Heart left ventricle (tissue), 13 donors: ENCODE data around the gene TBC1D22B.

Experiments used
- POLR2A ChIP-seq, 2 donors: fragments of 450-650 bp; IDR thresholded peaks; one replicate each; pipeline ENCODE4 v1.6.1; 2017; ENCODE audit warnings: antibody characterized with exemption in 2 of 2, mild to moderate bottlenecking in 2 of 2, moderate library complexity in 2 of 2
- TF ChIP-seq, protein P1 (sequence below), 12 donors: fragments of 200-600 bp; sonication (generic) in 4 of 12; IDR thresholded peaks; one replicate each; pipeline versions ENCODE4 v1.5.0 to v1.8.0; 2018 to 2022; ENCODE audit warnings: antibody characterized with exemption in 12 of 12, mild to moderate bottlenecking in 5 of 12
- donor health status: ischemic (EF 13 %, LVEDD 7.1; RV severe dilation, severe dysfunction).
- donor health status: DM: no; HTN: yes; CAD: no.
- donor health status: DM: no; HTN: no; CAD: no.
- donor health status: ischemic (EF 25% LVEDD 6.9; RV normal size, moderate dysfunction).
- donor health status: ischemic (EF 25% LVEDD 5.7; RV mildly dilated, moderate dysfunction).
- donor health status: ischemic (EF 35%, LVEDD 5.7; RV mildly dilated, moderate dysfunction).
- donor health status: nonischemic (EF 11% LVEDD 7.7; RV severe dilation, severe dysfunction).
- donor health status: DM: yes; HTN: yes; CAD: no.
- donor health status: PGD.
- donor health status: ischemic (EF 29% LVEDD 5.4; RV normal size, mild dysfunction).
- donor health status: nonischemic (EF 23%, LVEDD 6.1; RV moderate dilation, normal function).

DNA sequence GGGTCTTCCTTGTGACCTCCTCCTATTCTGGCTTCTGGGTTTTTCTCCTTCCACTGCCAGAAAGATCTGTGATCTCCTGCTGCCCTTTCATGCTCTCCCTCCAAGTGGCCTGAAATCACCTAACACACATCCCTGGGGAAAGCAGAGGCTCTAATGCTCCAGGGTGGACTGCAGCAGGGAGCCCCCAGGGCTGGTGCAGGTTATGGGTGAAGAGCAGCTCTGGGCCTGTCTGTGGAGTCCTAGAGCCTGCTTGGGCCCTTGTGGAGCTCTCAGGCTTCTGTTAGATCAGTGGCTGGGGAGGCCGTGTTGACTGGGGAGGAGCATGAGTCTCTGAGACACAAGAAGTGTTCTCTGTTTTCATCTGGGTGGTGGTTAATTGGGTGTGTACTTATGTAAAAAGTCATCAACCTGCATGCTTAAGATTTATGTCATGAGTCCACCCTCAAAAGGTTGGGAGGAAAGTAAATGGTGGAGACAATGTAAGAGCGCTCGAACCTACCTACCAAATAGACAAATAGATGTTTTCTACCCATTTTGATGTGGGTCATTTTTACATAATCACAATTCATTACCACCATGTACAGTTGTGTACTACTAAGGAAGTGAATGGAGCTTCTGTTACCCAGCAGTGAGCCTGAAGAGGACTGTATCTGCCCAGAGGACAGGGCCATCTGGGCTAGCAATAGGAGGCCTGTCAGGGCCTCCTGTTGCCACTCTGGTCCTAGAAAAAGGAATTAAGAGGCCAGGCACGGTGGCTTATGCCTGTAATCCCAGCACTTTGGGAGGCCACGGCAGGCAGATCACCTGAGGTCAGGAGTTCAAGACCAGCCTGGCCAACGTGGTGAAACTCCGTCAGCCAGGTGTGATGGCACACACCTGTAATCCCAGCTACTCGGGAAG lies 64.2 kb downstream of the TBC1D22B start:
- TF ChIP-seq, protein P1, sequence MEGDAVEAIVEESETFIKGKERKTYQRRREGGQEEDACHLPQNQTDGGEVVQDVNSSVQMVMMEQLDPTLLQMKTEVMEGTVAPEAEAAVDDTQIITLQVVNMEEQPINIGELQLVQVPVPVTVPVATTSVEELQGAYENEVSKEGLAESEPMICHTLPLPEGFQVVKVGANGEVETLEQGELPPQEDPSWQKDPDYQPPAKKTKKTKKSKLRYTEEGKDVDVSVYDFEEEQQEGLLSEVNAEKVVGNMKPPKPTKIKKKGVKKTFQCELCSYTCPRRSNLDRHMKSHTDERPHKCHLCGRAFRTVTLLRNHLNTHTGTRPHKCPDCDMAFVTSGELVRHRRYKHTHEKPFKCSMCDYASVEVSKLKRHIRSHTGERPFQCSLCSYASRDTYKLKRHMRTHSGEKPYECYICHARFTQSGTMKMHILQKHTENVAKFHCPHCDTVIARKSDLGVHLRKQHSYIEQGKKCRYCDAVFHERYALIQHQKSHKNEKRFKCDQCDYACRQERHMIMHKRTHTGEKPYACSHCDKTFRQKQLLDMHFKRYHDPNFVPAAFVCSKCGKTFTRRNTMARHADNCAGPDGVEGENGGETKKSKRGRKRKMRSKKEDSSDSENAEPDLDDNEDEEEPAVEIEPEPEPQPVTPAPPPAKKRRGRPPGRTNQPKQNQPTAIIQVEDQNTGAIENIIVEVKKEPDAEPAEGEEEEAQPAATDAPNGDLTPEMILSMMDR (IDR thresholded peaks at IDR 0.05): no peak
- TF ChIP-seq POLR2A (IDR thresholded peaks at IDR 0.05): no peak
